ENCODE data around the gene OSBPL1A.
"Not testable (repeated sequence)": the region's sequence is repeated elsewhere in the genome, so short reads cannot be mapped to it uniquely, and the experiment has no call there.

OSBPL1A gene

DNA sequence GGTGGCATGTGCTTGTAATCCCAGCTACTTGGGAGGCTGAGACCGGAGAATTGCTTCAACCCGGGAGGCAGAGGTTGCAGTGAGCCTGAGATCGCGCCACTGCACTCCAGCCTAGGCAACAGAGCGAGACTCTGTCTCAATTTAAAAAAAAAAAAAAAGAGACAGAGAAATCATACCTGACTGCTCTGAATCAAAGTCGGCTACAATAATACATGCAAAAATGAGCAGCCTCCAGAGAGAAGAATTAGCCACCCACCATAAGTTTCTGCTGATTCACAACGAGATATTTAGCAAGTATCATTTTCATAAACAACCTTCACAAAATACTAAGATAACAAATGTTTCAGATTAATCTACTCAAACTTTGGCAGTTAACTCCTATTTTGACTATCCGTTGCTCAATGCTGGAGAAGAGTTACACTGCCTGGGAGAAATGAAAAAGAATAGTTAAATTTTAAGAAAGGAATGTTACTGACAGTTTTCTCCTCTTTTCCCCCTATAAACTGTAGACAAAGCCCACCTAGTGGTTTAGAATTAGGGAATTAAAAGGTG lies 1.5 kb downstream of the OSBPL1A start:
- no peak for DNase-seq

DNA sequence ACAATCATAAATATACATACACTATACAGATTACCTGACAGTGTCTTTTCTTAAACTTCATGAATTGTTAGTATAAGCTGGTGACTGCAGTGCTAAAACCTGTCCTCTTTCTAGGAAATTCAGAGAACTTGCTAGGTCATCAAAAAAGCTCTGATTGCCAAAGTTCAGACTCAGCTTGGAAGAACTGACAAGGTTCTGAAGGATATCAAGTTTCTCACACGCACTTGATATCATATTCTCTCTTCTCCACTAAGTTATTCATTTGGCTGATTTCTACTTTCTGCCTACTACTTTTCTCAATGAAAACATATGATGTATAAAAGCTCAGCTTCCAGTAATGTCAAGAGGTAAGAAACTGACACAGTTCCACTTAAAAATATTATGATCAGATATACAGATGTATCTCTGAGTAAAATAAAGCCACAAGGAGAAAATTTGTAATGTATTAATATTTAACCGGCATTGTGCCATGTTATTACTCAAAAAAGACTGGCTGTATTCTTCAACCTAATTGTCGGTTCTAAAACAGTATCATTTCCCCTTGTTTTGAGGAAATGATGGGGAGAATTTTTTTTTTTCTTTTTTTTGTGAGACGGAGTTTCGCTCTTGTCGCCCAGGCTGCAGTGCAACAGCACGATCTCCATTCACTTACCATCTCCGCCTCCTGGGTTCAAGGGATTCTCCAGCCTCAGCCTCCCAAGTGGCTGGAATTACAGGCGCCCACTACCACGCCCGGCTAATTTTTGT lies 2.4 kb downstream of the OSBPL1A start:
- no peak for DNase-seq

DNA sequence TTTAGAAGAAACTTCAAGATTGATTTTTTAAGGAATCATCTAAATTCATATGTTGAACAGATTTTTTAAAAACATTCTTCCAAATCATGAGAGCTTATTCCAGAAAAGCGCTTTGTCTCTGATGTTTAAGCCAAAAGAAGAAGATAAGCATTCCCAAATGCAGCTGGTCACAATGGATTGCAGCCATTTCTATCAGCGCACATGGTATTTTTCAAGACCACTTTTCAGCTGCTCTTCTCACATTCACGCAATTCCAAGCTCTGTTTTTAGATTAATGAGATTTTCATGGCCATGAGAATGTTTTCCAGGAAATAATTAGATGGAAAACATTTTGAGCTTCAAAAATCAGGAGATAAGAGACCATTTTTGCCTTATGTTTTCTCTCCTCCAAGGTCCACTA lies 8.7 kb downstream of the OSBPL1A start:
- no peak for DNase-seq

DNA sequence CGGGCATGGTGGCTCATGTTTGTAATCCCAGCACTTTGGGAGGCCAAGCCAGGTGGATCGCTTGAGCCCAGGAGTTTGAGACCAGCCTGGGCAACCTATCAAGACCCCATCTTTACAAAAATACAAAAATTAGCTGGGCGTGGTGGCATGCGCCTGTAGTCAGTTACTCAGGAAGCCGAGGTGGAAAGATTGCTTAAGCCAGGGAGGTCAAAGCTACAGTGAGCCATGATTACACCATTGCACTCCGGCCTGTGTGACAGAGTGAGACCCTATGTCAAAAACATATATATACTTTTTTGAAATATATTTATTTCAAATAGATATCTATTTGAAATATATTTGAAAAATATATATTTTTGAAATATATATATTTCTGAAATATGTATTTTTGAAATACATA lies 10.9 kb downstream of the OSBPL1A start:
- no peak for DNase-seq

DNA sequence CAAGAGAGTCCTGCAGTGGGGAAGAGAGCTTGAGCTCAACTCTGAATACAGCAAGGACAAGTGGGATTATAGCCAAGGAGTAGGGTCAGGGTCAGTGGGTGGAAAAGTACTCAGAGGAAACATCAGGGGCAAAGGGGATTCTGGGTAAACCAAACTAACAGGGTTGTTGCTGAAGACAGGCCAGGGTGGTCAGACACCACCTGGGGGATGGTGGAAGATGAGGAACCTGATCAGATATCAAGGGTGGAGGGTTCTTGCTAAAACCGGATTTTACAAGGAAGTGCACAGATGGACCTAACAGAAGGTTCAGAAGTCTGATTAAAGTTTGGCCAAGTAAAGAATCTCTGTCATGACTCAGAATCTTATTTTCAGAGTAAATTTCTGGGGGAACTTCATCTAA lies 16.5 kb downstream of the OSBPL1A start:
- DNase-seq: no peak

DNA sequence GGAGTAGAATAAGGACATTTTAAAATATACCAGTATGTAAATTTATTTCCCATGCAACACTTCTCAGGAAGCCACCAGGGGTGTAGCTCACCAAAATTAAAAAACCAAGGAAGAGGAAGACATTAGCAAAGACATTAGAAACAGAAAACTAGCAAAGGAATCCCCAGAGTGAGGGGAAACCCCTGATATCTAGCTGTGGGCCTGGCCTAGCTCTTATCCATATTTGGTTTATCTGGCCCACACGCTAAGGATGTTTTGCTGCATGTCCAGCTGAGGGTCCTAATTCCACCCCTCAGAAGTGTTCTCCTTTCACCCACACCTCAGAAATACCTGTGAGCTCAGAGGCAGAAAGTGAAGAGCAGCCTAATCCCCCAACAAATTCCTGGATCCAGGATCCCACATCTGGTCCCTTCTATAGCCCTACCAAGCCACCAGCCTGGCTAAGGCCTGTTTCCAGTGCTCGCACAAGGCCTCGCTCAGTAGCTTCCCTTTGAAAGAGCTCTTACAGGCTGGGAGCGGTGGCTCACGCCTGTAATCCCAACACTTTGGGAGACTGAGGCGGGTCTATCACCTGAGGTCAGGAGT lies 17.4 kb downstream of the OSBPL1A start:
- DNase-seq: no peak

DNA sequence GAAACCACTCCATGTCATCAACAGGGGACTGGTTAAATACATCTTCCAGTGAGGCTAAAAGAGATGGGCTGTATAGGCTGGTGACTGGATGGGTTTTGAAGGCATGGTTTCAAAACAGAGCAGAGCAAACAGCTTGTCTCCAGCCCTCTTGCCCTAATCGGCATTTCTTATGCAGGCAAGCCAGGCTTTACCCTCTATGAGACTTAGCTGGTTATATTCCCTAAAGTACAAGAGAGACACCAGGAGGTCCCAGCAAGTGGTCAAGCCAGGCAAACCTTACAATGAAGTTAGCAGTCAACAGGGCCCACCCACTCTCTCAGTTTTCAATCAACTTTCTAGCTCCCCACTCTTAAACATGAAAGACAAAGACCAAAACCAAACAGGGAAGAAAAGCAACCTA lies 19.0 kb downstream of the OSBPL1A start:
- no peak for DNase-seq

DNA sequence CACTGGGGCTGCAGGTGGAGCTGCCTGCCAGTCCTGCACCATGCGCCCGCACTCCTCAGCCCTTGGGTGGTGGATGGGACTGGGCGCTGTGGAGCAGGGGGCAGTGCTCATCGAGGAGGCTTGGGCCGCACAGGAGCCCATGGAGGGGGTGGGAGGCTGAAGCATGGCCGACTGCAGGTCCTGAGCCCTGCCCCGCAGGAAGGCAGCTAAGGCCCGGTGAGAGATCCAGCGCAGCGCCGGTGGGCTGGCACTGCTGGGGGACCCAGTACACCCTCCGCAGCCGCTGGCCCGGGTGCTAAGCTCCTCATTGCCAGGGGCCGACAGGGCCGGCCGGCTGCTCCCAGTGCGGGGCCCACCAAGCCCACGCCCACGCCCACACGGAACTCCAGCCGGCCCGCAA lies 21.1 kb downstream of the OSBPL1A start:
- not testable (repeated sequence) for DNase-seq

DNA sequence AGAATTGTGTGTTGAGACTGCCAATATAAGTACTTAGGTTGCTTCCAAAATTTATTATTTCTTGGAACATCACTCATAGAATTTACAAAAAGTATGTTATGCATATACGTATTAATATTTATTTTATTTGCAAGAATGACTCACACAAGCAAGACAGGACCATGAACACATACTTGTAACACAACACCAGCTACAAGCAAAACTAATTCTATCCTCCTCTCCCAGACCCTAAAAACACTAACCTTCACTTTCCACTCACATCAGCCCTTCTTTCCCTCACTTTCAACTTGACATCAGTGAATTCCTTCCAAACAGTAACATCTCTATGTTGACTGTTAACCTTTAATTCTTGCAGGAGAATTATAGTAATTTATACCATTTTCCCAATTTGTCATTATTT lies 24.3 kb downstream of the OSBPL1A start:
- DNase-seq: no peak

DNA sequence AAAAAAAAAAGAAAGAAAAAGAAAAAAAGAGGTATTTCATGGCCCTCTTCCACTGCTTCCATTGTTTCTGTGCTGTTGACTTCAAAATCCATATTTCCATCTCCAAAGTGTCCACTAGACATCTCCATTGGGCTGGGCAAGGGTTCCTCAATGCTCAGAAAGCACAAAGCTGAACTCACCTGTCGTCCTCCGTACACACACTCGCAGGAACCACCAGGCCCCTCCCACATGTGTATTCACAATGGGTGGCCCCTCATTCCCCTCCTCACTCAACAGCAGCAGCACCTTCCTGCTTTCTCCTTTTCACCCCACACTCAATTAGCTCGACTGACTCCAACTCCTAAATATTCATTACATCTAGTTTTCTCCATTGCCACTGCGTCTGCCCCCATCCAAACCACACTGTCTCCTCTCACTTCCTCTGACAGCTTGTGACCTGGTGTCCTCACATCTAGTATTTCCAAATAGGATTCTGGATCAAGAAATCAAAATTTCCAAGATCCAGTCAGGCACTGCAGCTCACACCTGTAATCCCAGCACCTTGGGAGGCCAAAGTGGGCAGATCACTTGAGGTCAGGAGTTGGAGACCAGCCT lies 25.2 kb downstream of the OSBPL1A start:
- no peak for DNase-seq

DNA sequence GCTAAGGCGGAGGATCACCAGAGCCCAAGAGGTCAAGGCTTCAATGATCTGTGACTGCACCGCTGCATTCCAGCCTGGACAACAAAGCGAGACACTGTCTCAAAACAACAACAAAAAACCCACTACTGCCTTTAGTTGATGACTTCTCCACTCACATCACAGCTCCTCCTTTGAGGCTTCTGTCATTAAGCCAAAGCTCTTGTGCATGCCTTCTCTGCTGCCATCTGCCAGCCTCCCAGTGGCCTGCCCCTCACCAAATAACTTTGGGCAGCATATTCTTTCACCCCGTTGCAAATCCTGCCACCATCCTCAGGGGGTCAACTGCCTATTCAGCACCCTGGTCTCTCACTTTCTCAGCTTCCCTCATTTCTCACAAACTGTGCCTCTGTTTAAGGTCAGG lies 27.5 kb downstream of the OSBPL1A start:
- no peak for DNase-seq

DNA sequence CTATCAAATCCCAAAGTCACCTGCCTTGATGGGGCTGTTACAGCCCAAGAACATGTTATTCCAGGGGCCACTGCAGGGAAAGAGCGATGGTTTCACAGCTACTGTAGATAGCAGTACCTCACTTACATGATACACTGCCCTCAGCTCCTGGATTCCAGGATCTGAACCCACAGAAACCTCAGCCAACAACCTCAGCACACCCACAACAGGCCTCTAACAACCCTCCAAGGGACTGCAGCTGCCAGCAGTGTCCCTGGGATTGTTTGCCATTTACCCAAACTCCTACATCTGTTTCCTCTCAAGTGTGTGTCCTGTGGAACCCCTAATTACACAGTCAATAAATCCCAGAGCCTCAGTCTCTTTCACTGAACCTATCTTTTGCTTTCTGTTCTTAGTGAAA lies 28.2 kb downstream of the OSBPL1A start:
- DNase-seq: no peak

DNA sequence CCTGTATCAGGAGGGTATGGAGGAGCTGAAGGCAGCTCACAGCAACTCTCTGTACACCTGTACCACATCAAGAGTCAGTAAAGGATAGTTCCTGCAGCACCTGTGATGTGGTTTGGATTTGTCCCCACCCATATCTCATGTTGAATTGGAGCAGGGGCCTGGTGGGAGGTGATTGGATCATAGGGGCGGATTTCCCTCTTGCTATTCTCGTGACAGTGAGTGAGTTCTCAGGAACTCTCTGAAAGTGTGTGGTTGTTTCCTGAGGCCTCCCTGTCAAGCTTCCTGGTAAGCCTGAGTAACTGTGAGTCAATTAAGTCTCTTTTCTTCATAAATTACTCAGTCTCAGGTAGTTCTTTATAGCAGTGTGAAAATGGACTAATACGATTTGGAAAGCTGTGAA lies 28.9 kb downstream of the OSBPL1A start:
- no peak for DNase-seq

DNA sequence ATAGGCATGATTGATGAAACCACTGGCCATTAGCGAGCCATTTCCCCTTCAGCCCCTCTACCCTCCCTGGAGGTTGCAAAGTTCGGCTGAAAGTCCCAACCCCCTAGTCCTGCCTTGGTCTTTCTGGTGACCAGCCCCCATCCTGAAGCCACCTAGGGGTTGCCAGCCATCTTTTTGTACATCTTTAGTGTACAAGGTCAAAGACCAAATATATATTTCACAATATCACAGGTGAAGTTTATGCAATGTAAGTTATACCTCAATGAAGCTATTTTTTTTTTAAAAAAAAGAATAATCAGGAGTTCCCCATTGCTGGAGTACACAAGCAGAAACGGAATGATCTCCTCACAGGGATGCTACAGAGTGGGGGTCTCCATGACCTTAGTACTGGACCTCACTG lies 31.3 kb downstream of the OSBPL1A start:
- DNase-seq: no peak

DNA sequence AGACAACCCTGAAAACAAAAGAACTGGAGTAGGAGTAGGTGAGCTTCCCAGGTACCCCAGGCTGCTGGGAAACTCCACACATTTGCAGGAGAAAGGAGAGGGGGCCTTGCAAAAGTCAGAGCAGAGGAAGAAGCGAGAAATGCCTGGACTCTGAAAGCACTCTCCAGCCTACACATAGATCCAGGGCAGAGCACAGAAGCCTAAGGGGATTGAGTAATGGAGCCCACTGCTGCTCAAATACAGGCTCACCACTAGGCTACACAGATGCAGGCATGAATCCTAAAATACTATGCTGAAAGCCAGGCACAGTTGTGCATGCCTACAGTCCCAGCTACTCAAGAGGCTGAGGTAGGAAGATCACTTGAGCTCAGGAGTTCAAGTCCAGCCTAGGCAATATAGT lies 33.4 kb downstream of the OSBPL1A start:
- no peak for DNase-seq

DNA sequence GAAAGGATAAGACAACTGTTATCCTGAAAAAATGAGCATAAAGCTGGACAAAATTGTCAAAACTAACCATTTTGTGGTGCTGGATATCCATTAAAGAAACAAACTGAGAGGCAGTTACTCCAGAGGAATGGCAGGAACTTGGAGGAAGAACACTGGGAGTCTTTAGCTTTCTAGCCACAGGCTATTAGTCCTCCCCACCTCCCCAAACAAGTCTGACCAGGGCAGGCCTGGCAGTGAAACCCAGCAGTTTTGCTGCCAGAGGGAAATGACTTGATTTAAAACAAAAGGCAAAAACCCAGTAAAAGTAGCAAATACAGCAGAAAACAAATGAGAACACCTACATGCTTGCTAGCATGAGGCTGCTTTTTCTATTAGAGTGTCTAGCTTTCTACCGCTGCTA lies 34.9 kb downstream of the OSBPL1A start:
- DNase-seq: no peak

DNA sequence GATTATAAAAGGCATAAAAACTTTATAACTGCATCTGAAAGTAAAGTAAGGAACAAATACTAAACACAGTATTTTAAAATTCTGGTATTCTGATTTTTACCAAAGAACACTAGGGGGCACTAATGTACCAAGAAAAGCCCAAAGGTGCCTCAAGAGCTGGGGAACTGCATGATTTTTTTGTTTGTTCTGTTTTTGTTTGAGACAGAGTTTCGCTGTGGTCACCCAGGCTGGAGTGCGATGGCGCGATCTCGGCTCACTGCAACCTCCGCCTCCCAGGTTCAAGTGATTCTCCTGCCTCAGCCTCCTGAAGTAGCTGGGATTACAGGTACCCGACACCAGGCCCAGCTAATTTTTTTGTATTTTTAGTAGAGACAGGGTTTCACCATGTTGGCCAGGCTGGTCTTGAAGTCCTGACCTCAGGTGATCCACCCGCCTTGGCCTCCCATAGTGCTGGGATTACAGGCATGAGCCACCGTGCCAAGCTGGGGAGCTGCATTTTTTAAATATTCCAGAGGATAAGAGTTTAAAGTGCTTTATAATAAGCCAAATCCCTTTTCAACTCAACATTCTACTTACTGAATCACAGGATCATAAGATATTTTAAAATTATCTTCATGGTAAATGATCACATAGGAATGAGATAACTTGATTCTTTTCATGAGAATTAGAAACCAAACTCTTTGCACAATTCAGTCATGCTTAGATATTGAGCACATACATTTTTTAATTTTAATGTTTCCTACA lies 37.7 kb downstream of the OSBPL1A start:
- DNase-seq: not testable (repeated sequence)

DNA sequence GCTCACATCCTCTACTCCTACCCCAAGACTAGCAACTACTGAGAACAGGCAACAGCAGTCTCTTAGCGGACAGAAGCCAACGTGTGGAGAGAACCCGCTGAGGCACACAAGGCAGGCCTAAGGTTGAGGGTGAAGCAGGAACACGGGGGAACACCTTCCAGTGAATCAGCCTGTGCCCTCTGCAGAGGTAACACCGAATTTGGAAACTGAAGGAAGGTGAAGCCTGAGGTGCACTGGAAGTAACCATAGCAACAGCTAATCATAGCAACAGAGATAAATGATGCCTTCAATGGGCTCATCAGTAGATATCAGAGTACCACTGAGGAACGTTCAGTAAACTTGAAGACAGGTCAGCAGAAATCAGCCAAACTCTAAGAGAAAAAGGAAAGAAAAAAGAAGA lies 43.3 kb downstream of the OSBPL1A start:
- DNase-seq: no peak

DNA sequence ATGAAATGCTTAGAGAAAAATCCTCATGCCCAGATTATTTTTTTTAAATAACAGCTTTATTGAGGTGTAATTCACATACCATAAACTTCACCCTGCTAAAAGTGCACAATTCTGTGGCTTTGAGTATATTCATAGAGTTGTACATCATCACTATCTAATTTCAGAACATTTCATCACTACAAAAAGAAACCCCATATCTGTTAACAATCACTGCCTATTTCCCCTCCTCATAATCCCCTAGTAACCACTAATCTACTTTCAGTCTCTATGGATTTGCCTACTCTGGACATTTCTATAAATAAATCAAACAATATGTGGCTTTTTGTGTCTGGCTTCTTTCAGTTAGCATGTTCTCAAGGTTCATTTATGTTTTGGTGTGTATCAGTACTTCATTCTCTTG lies 51.4 kb downstream of the OSBPL1A start:
- no peak for DNase-seq

DNA sequence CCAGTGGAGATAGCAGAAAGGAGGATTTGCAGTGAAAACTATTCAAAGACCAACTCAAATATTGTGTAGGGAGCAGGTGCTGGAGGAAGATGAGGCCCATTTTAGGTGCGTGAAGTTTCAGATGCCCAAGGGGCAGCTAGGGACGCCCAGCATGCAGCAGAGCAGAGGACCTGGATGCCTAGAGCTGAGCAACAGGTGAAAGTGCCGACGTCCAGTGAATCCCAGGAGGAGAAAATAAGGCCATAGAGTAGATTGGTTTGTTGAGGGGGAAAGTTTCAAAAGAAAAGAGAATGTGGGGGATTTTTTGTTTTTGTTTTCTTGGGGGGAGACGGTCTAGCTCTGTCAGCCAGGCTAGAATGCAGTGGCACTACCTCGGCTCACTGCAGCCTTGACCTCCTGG lies 53.1 kb downstream of the OSBPL1A start:
- DNase-seq: no peak

DNA sequence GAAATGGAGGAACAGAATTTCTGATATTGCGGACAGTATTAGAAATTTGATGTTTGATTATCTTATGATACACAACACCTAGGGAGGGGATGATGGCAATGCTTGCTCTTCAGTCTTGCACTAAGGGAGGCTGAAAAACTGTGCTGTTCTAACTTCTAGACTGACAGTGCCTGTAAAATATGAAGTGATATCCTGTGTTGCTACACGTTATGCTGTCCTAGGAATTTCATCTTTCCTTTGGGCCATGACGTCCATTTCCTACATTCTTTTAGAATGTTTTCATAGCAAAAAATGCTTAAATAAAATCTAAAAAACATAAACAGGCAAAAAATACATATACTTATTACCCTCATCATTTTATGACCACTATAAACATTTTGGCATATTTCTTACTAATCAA lies 55.3 kb downstream of the OSBPL1A start:
- no peak for DNase-seq

DNA sequence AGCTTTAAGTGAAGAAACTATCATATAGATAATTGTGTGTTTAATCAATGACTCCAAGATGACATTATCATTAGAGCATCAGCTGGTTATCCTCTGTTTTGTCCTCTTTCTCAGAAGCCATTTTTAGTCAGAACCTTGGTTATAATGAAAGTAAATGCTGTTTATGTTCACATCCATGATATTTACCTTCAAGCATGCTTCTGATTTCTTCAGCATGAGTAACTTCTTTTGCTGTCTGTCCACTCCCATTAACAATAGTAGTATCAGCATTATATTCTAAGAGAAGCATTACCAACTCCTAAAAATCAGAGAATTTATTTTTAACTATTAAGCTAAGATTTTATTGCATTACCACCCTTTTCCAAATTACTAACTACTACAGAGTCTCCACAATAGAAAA lies 56.3 kb downstream of the OSBPL1A start:
- no peak for DNase-seq

DNA sequence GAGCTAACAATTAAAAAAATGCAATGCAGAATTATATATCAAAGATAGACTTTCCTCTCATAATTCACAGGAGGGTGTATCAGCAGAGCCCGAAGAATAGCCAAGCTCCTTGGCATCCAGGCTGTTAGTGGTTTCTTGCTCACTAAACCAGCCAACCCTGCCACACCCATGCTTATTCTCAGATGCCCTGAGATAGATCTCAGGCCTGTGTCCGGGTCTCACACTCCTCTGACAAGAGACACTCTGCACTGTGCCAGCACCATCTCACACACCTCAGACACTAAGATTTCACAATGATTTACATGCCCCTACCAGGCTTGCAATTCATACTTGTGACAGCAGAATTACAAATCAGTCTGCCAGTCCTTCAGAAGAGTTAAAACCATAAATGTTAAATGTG lies 64.5 kb downstream of the OSBPL1A start:
- no peak for DNase-seq

DNA sequence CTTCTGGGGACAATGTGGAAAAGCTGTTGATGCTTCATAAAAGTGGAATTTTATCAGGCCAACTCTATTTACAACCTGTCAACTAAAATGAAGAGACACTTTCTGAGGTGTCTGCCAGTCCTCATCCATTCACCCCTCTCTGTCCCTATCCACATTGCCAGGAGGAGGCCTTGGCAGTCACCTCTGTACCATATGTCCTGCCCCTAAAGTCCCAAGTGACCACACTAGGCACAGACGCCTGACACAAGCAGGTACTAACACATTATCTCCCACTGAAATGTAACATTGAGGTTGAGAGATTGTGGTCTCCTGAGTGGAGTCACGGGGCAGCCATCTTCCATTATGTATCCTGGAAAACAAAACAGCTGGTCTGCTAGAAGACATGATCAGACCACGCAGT lies 71.4 kb downstream of the OSBPL1A start:
- no peak for DNase-seq
